Measurements from ENCODE around the gene SIK3.

Gene SIK3

GRCh38 chr11:116821050-116821918, 276.9 kb downstream of the SIK3 start:
- H3K4me1 ChIP-seq (ENCODE audit: control insufficient read depth, insufficient read depth, low read length), result no peaks in the 10 kb centered on the region; the same call in 1 of the 2 replicates
- no peaks in the 10 kb centered on the region for H3K36me3 ChIP-seq (ENCODE audit: control insufficient read depth, insufficient read depth, low read length)
- H3K27ac ChIP-seq (ENCODE audit: low read depth, low read length), result no peak overlapping the region
- no peak overlapping the region for H3K9ac ChIP-seq (ENCODE audit: low read length)
- no peaks in the 10 kb centered on the region for H3K9me3 ChIP-seq (ENCODE audit: control insufficient read depth, insufficient read depth, low read depth, low read length)
- no peaks in the 10 kb centered on the region; the same call in 1 of the 2 replicates for H3K27me3 ChIP-seq (ENCODE audit: control insufficient read depth, insufficient read depth, low read length)
- H3K4me3 ChIP-seq (ENCODE audit: low read depth, low read length), result no peak overlapping the region

- H3K9ac ChIP-seq (ENCODE audit: low read length), result no peak overlapping the region
- no peaks in the 10 kb centered on the region for H3K9me3 ChIP-seq (ENCODE audit: control insufficient read depth, insufficient read depth, low read depth, low read length)
- H3K36me3 ChIP-seq (ENCODE audit: control insufficient read depth, insufficient read depth, low read length), result no peaks in the 10 kb centered on the region
- no peaks in the 10 kb centered on the region; the same call in 1 of the 2 replicates for H3K4me1 ChIP-seq (ENCODE audit: control insufficient read depth, insufficient read depth, low read length)
- H3K27me3 ChIP-seq (ENCODE audit: control insufficient read depth, insufficient read depth, low read length), result no peaks in the 10 kb centered on the region; the same call in 1 of the 2 replicates
- H3K4me3 ChIP-seq (ENCODE audit: low read depth, low read length), result no peak overlapping the region
- no peak overlapping the region for H3K27ac ChIP-seq (ENCODE audit: low read depth, low read length)
Observed at GRCh38 chr11:116819049-116819448, 279.2 kb downstream of the SIK3 start.

DNA sequence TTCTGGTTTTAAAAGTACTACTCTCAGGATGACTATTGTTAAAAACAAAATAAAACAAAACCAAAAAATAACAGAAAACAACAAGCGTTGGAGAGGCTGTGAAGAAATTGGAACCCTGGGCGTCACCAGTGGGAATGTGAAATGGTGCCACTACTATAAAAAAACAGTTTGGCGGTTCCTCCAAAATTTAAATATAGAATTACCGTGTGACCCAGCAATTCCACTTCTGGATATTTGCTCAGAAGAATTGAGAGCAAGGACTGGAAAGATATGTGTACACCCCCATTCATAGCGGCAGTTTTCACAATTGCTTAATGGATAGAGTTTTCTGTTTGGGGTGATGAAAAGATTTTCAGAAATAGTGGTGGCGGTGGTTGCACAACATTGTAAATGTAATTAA, 283.7 kb downstream of the SIK3 start:
- no peaks in the 10 kb centered on the region for H3K4me1 ChIP-seq (ENCODE audit: control insufficient read depth, insufficient read depth, low read length)
- H3K27ac ChIP-seq (ENCODE audit: low read depth, low read length), result no peak overlapping the region
- no peaks in the 10 kb centered on the region for H3K36me3 ChIP-seq (ENCODE audit: control insufficient read depth, insufficient read depth, low read length)
- H3K9ac ChIP-seq (ENCODE audit: low read length), result no peak overlapping the region
- H3K27me3 ChIP-seq (ENCODE audit: control insufficient read depth, insufficient read depth, low read length), result no peaks in the 10 kb centered on the region
- H3K4me3 ChIP-seq (ENCODE audit: low read depth, low read length), result no peak overlapping the region
- no peaks in the 10 kb centered on the region for H3K9me3 ChIP-seq (ENCODE audit: control insufficient read depth, insufficient read depth, low read depth, low read length)

GRCh38 chr11:116813781-116814471, 284.3 kb downstream of the SIK3 start:
- no peak overlapping the region for H3K27ac ChIP-seq (ENCODE audit: low read depth, low read length)
- H3K4me3 ChIP-seq (ENCODE audit: low read depth, low read length), result no peak overlapping the region
- no peaks in the 10 kb centered on the region for H3K36me3 ChIP-seq (ENCODE audit: control insufficient read depth, insufficient read depth, low read length)
- no peaks in the 10 kb centered on the region for H3K9me3 ChIP-seq (ENCODE audit: control insufficient read depth, insufficient read depth, low read depth, low read length)
- no peaks in the 10 kb centered on the region for H3K27me3 ChIP-seq (ENCODE audit: control insufficient read depth, insufficient read depth, low read length)
- no peaks in the 10 kb centered on the region for H3K4me1 ChIP-seq (ENCODE audit: control insufficient read depth, insufficient read depth, low read length)
- H3K9ac ChIP-seq (ENCODE audit: low read length), result no peak overlapping the region

DNA sequence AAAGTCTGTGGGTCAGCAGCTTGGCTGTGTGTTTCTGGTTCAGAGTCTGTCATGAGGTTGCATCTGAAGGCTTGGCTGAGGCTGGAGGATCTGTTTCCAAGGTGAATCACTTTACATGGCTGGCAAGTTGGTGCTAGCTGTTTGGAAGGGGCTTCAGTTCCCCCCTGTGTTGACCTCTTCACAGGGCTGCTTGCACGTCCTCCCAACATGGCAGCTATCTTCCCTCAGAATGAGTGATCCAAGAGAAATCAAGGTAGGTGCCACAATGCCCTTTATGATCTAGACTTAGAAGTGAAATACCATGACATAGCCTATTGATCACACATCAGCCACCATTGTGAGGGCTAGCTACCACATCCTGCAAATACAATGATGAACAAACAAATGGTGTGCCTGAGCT, 285.1 kb downstream of the SIK3 start:
- H3K27ac ChIP-seq (ENCODE audit: low read depth, low read length), result no peak overlapping the region
- no peak overlapping the region for H3K9ac ChIP-seq (ENCODE audit: low read length)

DNA sequence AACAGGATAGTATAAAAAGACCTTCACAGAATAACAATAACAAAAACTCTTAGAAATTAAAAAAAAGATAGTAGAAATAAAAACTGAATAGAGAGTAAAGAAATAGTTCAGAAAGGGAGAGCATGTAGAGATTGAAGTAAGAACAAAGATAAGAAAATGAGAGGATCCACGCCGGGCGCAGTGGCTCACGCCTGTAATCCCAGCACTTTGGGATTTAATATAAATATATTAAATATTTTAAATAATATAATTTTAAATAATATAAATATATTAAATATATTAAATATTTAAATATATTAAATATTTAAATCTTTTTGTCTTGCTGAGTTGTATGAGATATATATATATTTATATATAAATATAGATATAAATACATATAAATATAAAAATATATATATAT, 286.1 kb downstream of the SIK3 start:
- Histone ChIP-seq H3K4me1 (ENCODE audit: control insufficient read depth, insufficient read depth, low read length) (no peaks in the 10 kb centered on the region), H3K27me3 (ENCODE audit: control insufficient read depth, insufficient read depth, low read length) (no peaks in the 10 kb centered on the region)

More for the DNA sequence above, 285.1 kb downstream of the SIK3 start:
- Histone ChIP-seq H3K4me1 (ENCODE audit: control insufficient read depth, insufficient read depth, low read length) (no peaks in the 10 kb centered on the region), H3K27me3 (ENCODE audit: control insufficient read depth, insufficient read depth, low read length) (no peaks in the 10 kb centered on the region), H3K36me3 (ENCODE audit: control insufficient read depth, insufficient read depth, low read length) (no peaks in the 10 kb centered on the region), H3K4me3 (ENCODE audit: low read depth, low read length) (no peak overlapping the region), H3K9me3 (ENCODE audit: control insufficient read depth, insufficient read depth, low read depth, low read length) (no peaks in the 10 kb centered on the region)

GRCh38 chr11:116811194-116811593, 287.0 kb downstream of the SIK3 start:
- H3K4me3 ChIP-seq (ENCODE audit: low read depth, low read length), result no peak overlapping the region
- no peaks in the 10 kb centered on the region for H3K4me1 ChIP-seq (ENCODE audit: control insufficient read depth, insufficient read depth, low read length)
- no peaks in the 10 kb centered on the region for H3K9me3 ChIP-seq (ENCODE audit: control insufficient read depth, insufficient read depth, low read depth, low read length)
- H3K9ac ChIP-seq (ENCODE audit: low read length), result no peak overlapping the region
- no peaks in the 10 kb centered on the region for H3K27me3 ChIP-seq (ENCODE audit: control insufficient read depth, insufficient read depth, low read length)
- no peaks in the 10 kb centered on the region for H3K36me3 ChIP-seq (ENCODE audit: control insufficient read depth, insufficient read depth, low read length)
- no peak overlapping the region for H3K27ac ChIP-seq (ENCODE audit: low read depth, low read length)

More for the DNA sequence above, 286.1 kb downstream of the SIK3 start:
- no peaks in the 10 kb centered on the region for H3K9me3 ChIP-seq (ENCODE audit: control insufficient read depth, insufficient read depth, low read depth, low read length)
- no peak overlapping the region for H3K9ac ChIP-seq (ENCODE audit: low read length)
- H3K27ac ChIP-seq (ENCODE audit: low read depth, low read length), result no peak overlapping the region
- no peak overlapping the region for H3K4me3 ChIP-seq (ENCODE audit: low read depth, low read length)
- H3K36me3 ChIP-seq (ENCODE audit: control insufficient read depth, insufficient read depth, low read length), result no peaks in the 10 kb centered on the region

- Histone ChIP-seq H3K36me3 (ENCODE audit: control insufficient read depth, insufficient read depth, low read length) (no peaks in the 10 kb centered on the region), H3K4me3 (ENCODE audit: low read depth, low read length) (no peak overlapping the region), H3K9me3 (ENCODE audit: control insufficient read depth, insufficient read depth, low read depth, low read length) (no peaks in the 10 kb centered on the region), H3K27ac (ENCODE audit: low read depth, low read length) (no peak overlapping the region), H3K27me3 (ENCODE audit: control insufficient read depth, insufficient read depth, low read length) (no peaks in the 10 kb centered on the region; the same call in 1 of the 2 replicates), H3K4me1 (ENCODE audit: control insufficient read depth, insufficient read depth, low read length) (no peaks in the 10 kb centered on the region), H3K9ac (ENCODE audit: low read length) (no peak overlapping the region)
Observed at GRCh38 chr11:116808262-116809175, 289.7 kb downstream of the SIK3 start.

DNA sequence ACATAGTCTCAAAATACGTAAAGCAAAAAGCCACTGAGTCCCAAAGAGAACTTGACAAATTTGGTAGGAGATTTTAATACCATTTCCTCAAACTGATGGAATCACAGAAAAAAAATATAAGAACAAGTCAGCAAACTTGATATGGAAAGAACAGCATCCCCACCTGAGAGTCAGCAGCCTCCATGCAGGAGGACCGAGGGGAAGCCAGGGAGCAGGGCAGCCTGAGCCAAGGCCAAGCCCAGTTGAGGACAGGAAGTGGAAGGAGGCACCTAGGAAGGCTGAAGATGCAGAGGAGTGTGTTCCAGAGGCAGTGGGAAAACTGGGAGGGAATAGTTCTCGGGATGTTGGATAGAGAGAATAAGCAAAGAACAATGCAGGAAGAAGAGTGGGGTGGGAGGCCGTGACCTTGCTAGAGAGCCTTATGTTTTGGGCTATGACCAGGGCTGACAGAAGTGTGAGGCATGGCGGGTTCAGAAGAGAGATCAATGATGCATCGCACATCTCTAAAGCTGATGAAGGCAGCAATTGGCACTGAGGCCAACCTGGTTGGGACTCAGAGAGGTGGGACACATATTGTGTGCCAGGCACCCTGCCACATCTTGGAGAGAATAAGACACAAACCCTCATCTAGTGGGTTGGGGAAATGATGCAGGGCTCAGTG, 290.5 kb downstream of the SIK3 start:
- H3K4me3 ChIP-seq (ENCODE audit: low read depth, low read length), result no peak overlapping the region
- H3K36me3 ChIP-seq (ENCODE audit: control insufficient read depth, insufficient read depth, low read length), result no peaks in the 10 kb centered on the region
- no peaks in the 10 kb centered on the region; the same call in 1 of the 2 replicates for H3K27me3 ChIP-seq (ENCODE audit: control insufficient read depth, insufficient read depth, low read length)
- H3K9me3 ChIP-seq (ENCODE audit: control insufficient read depth, insufficient read depth, low read depth, low read length), result no peaks in the 10 kb centered on the region
- H3K27ac ChIP-seq (ENCODE audit: low read depth, low read length), result no peak overlapping the region
- no peak overlapping the region for H3K9ac ChIP-seq (ENCODE audit: low read length)
- H3K4me1 ChIP-seq (ENCODE audit: control insufficient read depth, insufficient read depth, low read length), result no peaks in the 10 kb centered on the region

GRCh38 chr11:116804001-116804400, 294.2 kb downstream of the SIK3 start:
- Histone ChIP-seq H3K27ac (ENCODE audit: low read depth, low read length) (no peak overlapping the region), H3K27me3 (ENCODE audit: control insufficient read depth, insufficient read depth, low read length) (no peaks in the 10 kb centered on the region; the same call in 1 of the 2 replicates), H3K9ac (ENCODE audit: low read length) (no peak overlapping the region), H3K4me3 (ENCODE audit: low read depth, low read length) (no peak overlapping the region), H3K4me1 (ENCODE audit: control insufficient read depth, insufficient read depth, low read length) (no peaks in the 10 kb centered on the region), H3K9me3 (ENCODE audit: control insufficient read depth, insufficient read depth, low read depth, low read length) (no peaks in the 10 kb centered on the region), H3K36me3 (ENCODE audit: control insufficient read depth, insufficient read depth, low read length) (no peaks in the 10 kb centered on the region)
